IMR-90 (cell line): ENCODE measurements around the gene PKM. TPM values are rescaled to one million over a fixed set of nuclear protein-coding genes. Genes with fewer than 3 reads are reported as not detected.

Source experiments
- ATAC-seq: fragments of 200-7000 bp; cut with Tn5 transposase; 2 replicates; pipeline ENCODE4 v1.9.1; 2020; ENCODE audit warnings: low read depth, mild to moderate bottlenecking, moderate library complexity
- BruUV-seq: library from RNA; stranded (reverse); fragments of 400-500 nt; replicated peaks from 2 replicates; lab custom pipeline; 2021; lab: Mats Ljungman, UMichigan
- CTCF ChIA-PET: fragments of 300-600 bp; formaldehyde crosslinking; extraction: SDS; loops from one replicate; lab custom pipeline; 2021; ENCODE audit warnings: antibody characterized with exemption; lab: Yijun Ruan, JAX
- POLR2A ChIA-PET: fragments of 300-600 bp; sonication (Branson Sonifier 250); formaldehyde crosslinking; loops from one replicate; lab custom pipeline; 2022; ENCODE audit warnings: antibody characterized with exemption; ENCODE audit not compliant: unreplicated experiment; lab: Charles Lee
- DNase-seq: peaks from one replicate; pipeline ENCODE4 v3.0.0; 2013
- H2AFZ ChIP-seq: replicated peaks from 2 replicates; pipeline ENCODE3; 2013; ENCODE audit warnings: low read length, mild to moderate bottlenecking; ENCODE audit not compliant: poor library complexity
- H2AK5ac ChIP-seq: 2 replicates; pipeline ENCODE4 v1.6.1; 2013; ENCODE audit warnings: low read depth, low read length, inconsistent platforms
- H2AK9ac ChIP-seq: replicated peaks from 2 replicates; pipeline ENCODE3; 2013; ENCODE audit warnings: mild to moderate bottlenecking, low read depth, low read length, moderate library complexity; ENCODE audit not compliant: poor library complexity
- H2BK120ac ChIP-seq: 2 replicates; pipeline ENCODE4 v1.6.1; 2013; ENCODE audit warnings: low read depth, low read length, inconsistent platforms
- H2BK15ac ChIP-seq: 3 replicates; pipeline ENCODE4 v1.6.1; 2013; ENCODE audit warnings: low read depth, low read length, inconsistent platforms
- H2BK20ac ChIP-seq: 2 replicates; pipeline ENCODE4 v1.6.1; 2013; ENCODE audit warnings: low read depth, mild to moderate bottlenecking, inconsistent platforms, low read length, moderate library complexity
- H2BK5ac ChIP-seq: 2 replicates; pipeline ENCODE4 v1.6.1; 2013; ENCODE audit warnings: mild to moderate bottlenecking, low read depth, low read length, inconsistent platforms; ENCODE audit not compliant: poor library complexity, severe bottlenecking
- H3K14ac ChIP-seq: replicated peaks from 2 replicates; pipeline ENCODE4 v1.6.1; 2013; ENCODE audit warnings: low read depth, low read length, inconsistent platforms
- H3K18ac ChIP-seq: 2 replicates; pipeline ENCODE4 v1.6.1; 2013; ENCODE audit warnings: low read depth, low read length, control low read depth
- H3K23ac ChIP-seq: 2 replicates; pipeline ENCODE4 v1.6.1; 2013; ENCODE audit warnings: low read depth, low read length, inconsistent platforms
- H3K27ac ChIP-seq: 2 replicates; pipeline ENCODE4 v1.5.1; 2013; ENCODE audit warnings: mild to moderate bottlenecking, control low read depth, low read length; ENCODE audit not compliant: insufficient read depth
- H3K27me3 ChIP-seq: 2 replicates; pipeline ENCODE4 v1.6.1; 2013; ENCODE audit warnings: low read length; ENCODE audit not compliant: control insufficient read depth, insufficient read depth
- H3K36me3 ChIP-seq: 2 replicates; pipeline ENCODE4 v1.6.1; 2013; ENCODE audit warnings: low read length, mixed read lengths; ENCODE audit not compliant: control insufficient read depth, insufficient read depth
- H3K4ac ChIP-seq: 2 replicates; pipeline ENCODE4 v1.6.1; 2013; ENCODE audit warnings: low read depth, low read length, inconsistent platforms
- H3K4me1 ChIP-seq: 2 replicates; pipeline ENCODE4 v1.6.1; 2013; ENCODE audit warnings: low read length, mixed read lengths; ENCODE audit not compliant: control insufficient read depth, insufficient read depth
- H3K4me2 ChIP-seq: 2 replicates; pipeline ENCODE4 v1.6.1; 2013; ENCODE audit warnings: low read depth, mild to moderate bottlenecking, control low read depth, low read length, moderate library complexity
- H3K4me3 ChIP-seq: 2 replicates; pipeline ENCODE4 v1.5.1; 2013; ENCODE audit warnings: low read depth, mild to moderate bottlenecking, control low read depth, low read length, moderate library complexity; ENCODE audit not compliant: insufficient read depth
- H3K56ac ChIP-seq: 2 replicates; pipeline ENCODE4 v1.6.1; 2013; ENCODE audit warnings: low read length, inconsistent platforms; ENCODE audit not compliant: insufficient read depth; ENCODE audit errors: extremely low read depth
- H3K79me1 ChIP-seq, 2 experiments: 2 replicates each; pipeline ENCODE4 v1.6.1; 2013; ENCODE audit warnings: low read length in 2 of 2, inconsistent platforms in 1 of 2, low read depth in 1 of 2
- H3K9ac ChIP-seq: 2 replicates; pipeline ENCODE4 v1.6.1; 2013; ENCODE audit warnings: low read depth, low read length, control low read depth
- H3K9me1 ChIP-seq: 2 replicates; pipeline ENCODE4 v1.6.1; 2013; ENCODE audit warnings: low read length, inconsistent platforms; ENCODE audit not compliant: insufficient read depth
- H3K9me3 ChIP-seq: 2 replicates; pipeline ENCODE4 v1.6.1; 2013; ENCODE audit warnings: low read length; ENCODE audit not compliant: control insufficient read depth, insufficient read depth
- H4K20me1 ChIP-seq: 2 replicates; pipeline ENCODE4 v1.6.1; 2013; ENCODE audit warnings: low read length, inconsistent platforms; ENCODE audit not compliant: insufficient read depth
- H4K5ac ChIP-seq: 2 replicates; pipeline ENCODE4 v1.6.1; 2013; ENCODE audit warnings: mild to moderate bottlenecking, low read depth, low read length, control low read depth
- H4K8ac ChIP-seq, 2 experiments: 2 replicates each; pipeline ENCODE4 v1.6.1; 2013; ENCODE audit warnings: low read depth in 2 of 2, low read length in 2 of 2, control low read depth in 1 of 2, inconsistent platforms in 1 of 2
- H4K91ac ChIP-seq: 2 replicates; pipeline ENCODE4 v1.6.1; 2013; ENCODE audit warnings: low read depth, low read length, inconsistent platforms; ENCODE audit not compliant: insufficient read depth
- BHLHE40 ChIP-seq: fragments of 150-350 bp; IDR thresholded peaks from 2 replicates; pipeline ENCODE4 v1.6.1; 2016; ENCODE audit warnings: mild to moderate bottlenecking, low read depth, low read length
- CEBPB ChIP-seq: IDR thresholded peaks from 2 replicates; pipeline ENCODE4 v1.6.1; 2012; ENCODE audit warnings: low read depth, low read length, improper control_type of control experiment
- CHD1 ChIP-seq: IDR thresholded peaks from 2 replicates; pipeline ENCODE4 v1.6.1; 2012; ENCODE audit warnings: low read depth, low read length, improper control_type of control experiment
- CTCF ChIP-seq: conservative IDR thresholded peaks from 2 replicates; pipeline ENCODE4 v1.5.1; 2012; ENCODE audit warnings: mild to moderate bottlenecking, low read depth, low read length, improper control_type of control experiment
- FOS ChIP-seq: fragments of 150-350 bp; IDR thresholded peaks from 2 replicates; pipeline ENCODE4 v1.6.1; 2016; ENCODE audit warnings: low read depth, low read length
- MAFK ChIP-seq: IDR thresholded peaks from 2 replicates; pipeline ENCODE4 v1.6.1; 2012; ENCODE audit warnings: low read depth, low read length, improper control_type of control experiment
- MAZ ChIP-seq: IDR thresholded peaks from 2 replicates; pipeline ENCODE4 v1.6.1; 2012; ENCODE audit warnings: low read depth, mild to moderate bottlenecking, low read length, improper control_type of control experiment, moderate library complexity, borderline replicate concordance
- MXI1 ChIP-seq: IDR thresholded peaks from 2 replicates; pipeline ENCODE4 v1.6.1; 2012; ENCODE audit warnings: low read depth, mild to moderate bottlenecking, low read length, moderate library complexity, borderline replicate concordance
- POLR2A ChIP-seq: IDR thresholded peaks from 2 replicates; pipeline ENCODE4 v1.6.1; 2012; ENCODE audit warnings: mild to moderate bottlenecking, low read depth, low read length
- RAD21 ChIP-seq: IDR thresholded peaks from 2 replicates; pipeline ENCODE4 v1.6.1; 2012; ENCODE audit warnings: low read length, improper control_type of control experiment
- RCOR1 ChIP-seq: IDR thresholded peaks from 2 replicates; pipeline ENCODE4 v1.6.1; 2012; ENCODE audit warnings: mild to moderate bottlenecking, low read length, improper control_type of control experiment; ENCODE audit not compliant: insufficient replicate concordance
- SMC3 ChIP-seq: fragments of 150-350 bp; IDR thresholded peaks from 2 replicates; pipeline ENCODE4 v1.6.1; 2016; ENCODE audit warnings: low read depth, mild to moderate bottlenecking, antibody characterized with exemption, low read length, moderate library complexity
- whole genome bisulfite sequencing, 2 experiments: methylation state at CpG; one replicate each; pipeline versions ENCODE4 v1.1.5 to v1.1.7; 2013; ENCODE audit warnings: missing lambda C conversion rate in 2 of 2; ENCODE audit not compliant: insufficient read length in 1 of 2; ENCODE audit errors: extremely low coverage in 2 of 2; 5-methylcytosine and 5-hydroxymethylcytosine counted together
- dilution Hi-C: fragments of 300-500 bp; cut with HindIII; formaldehyde crosslinking; loops from one replicate; pipeline ENCODE4 v1.14.3; 2018; ENCODE audit warnings: low sequenced_read_pairs; ENCODE audit not compliant: unreplicated experiment
- in situ Hi-C: fragments of 300-500 bp; cut with MboI; formaldehyde crosslinking; loops from 3 replicates; pipeline ENCODE4 v1.14.3; 2019; ENCODE audit warnings: low sequenced_read_pairs, inconsistent platforms, mixed read lengths
- intact Hi-C: fragments of 100-400 bp; cut with micrococcal nuclease; formaldehyde crosslinking; loops from 2 replicates; pipeline ENCODE4 v1.10.0; 2022
- polyA plus RNA-seq, 3 experiments: library from polyadenylated mRNA; depleted of rRNA; stranded (reverse); fragments of >200 nt; gene quantifications; 2 replicates each; pipeline ENCODE4 v1.2.3, GENCODE V29; 2012; ENCODE audit warnings: low replicate concordance in 1 of 3
- total RNA-seq: library from RNA; depleted of rRNA; stranded (reverse); fragments of >200 nt; gene quantifications from 2 replicates; pipeline ENCODE4 v1.2.3, GENCODE V29; 2012
- TF ChIP-seq, protein P1 (sequence below): fragments of 150-350 bp; IDR thresholded peaks from 2 replicates; pipeline ENCODE4 v1.6.1; 2017; ENCODE audit warnings: mild to moderate bottlenecking, antibody characterized with exemption, low read length, low read depth
- TF ChIP-seq, protein P2 (sequence below): fragments of 150-350 bp; IDR thresholded peaks from 2 replicates; pipeline ENCODE4 v1.6.1; 2016; ENCODE audit warnings: low read depth, mild to moderate bottlenecking, low read length, moderate library complexity, borderline replicate concordance

PKM gene
- total and polyA plus RNA-seq, 2 of the 4 experiments (the other 2 are of a cell fraction): 2,219 to 3,859 TPM

GRCh38 chr15:72163719-72164118, 67.3 kb downstream of the PKM start:
- Histone ChIP-seq H4K20me1 (no peaks in the 10 kb centered on the region), H4K8ac (no peak overlapping the region), H3K23ac (no peak overlapping the region), H4K91ac (no peak overlapping the region), H3K9me1 (no peaks in the 10 kb centered on the region; the same call in 1 of the 2 replicates), H3K36me3 (no peaks in the 10 kb centered on the region), H3K27ac (no peak overlapping the region), H3K4ac (no peak overlapping the region), H3K4me1 (peaks cover 8% of the 10 kb centered on the region), H3K4me3 (no peak overlapping the region), H2BK15ac (no peak overlapping the region), H2BK5ac (no peak overlapping the region), H2BK120ac (no peak overlapping the region), H3K14ac (no peak overlapping the region), H4K5ac (no peak overlapping the region), H2AK9ac (no peak overlapping the region), H3K9me3 (no peaks in the 10 kb centered on the region), H2AFZ (no peak overlapping the region), H3K9ac (no peak overlapping the region), H3K27me3 (peaks cover 48% of the 10 kb centered on the region), H2AK5ac (no peak overlapping the region), H3K18ac (no peak overlapping the region), H2BK20ac (no peak overlapping the region), H3K56ac (no peak overlapping the region), H3K79me1 (no peaks in the 10 kb centered on the region), H3K4me2 (no peak overlapping the region)
- intact Hi-C loops (no loop called here), dilution Hi-C loops (no loop called here), in situ Hi-C loops (no loop called here)
- 62% methylated on average over 2 of the region's 4 CpGs; no CpG with 5 or more reads in 1 of the 2 experiments for WGBS, 2 experiments
- DNase-seq: no peak
- CTCF ChIA-PET: no interaction called here
- POLR2A ChIA-PET: no interaction called here
- TF ChIP-seq MAZ (no peak), BHLHE40 (no peak), CHD1 (no peak), RAD21 (no peak), MAFK (no peak), FOS (no peak), MXI1 (no peak), SMC3 (no peak), CEBPB (no peak), CTCF (no peak), POLR2A (no peak), RCOR1 (no peak)
- TF ChIP-seq, protein P1, sequence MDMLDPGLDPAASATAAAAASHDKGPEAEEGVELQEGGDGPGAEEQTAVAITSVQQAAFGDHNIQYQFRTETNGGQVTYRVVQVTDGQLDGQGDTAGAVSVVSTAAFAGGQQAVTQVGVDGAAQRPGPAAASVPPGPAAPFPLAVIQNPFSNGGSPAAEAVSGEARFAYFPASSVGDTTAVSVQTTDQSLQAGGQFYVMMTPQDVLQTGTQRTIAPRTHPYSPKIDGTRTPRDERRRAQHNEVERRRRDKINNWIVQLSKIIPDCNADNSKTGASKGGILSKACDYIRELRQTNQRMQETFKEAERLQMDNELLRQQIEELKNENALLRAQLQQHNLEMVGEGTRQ: no peak
- TF ChIP-seq, protein P2, sequence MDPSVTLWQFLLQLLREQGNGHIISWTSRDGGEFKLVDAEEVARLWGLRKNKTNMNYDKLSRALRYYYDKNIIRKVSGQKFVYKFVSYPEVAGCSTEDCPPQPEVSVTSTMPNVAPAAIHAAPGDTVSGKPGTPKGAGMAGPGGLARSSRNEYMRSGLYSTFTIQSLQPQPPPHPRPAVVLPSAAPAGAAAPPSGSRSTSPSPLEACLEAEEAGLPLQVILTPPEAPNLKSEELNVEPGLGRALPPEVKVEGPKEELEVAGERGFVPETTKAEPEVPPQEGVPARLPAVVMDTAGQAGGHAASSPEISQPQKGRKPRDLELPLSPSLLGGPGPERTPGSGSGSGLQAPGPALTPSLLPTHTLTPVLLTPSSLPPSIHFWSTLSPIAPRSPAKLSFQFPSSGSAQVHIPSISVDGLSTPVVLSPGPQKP: no peak
- no peak for ATAC-seq
- BruUV-seq: no TSS peak
